ENCODE measurements around the gene FIG4. TPM values are rescaled to one million over a fixed set of nuclear protein-coding genes. Genes with fewer than 3 reads are reported as not detected.
"Not testable (repeated sequence)": the region's sequence is repeated elsewhere in the genome, so short reads cannot be mapped to it uniquely, and the experiment has no call there.

FIG4 gene
- total RNA-seq, 4 donors from 2014 or later, result 7.9 to 17.5 (median 11.7) TPM

DNA sequence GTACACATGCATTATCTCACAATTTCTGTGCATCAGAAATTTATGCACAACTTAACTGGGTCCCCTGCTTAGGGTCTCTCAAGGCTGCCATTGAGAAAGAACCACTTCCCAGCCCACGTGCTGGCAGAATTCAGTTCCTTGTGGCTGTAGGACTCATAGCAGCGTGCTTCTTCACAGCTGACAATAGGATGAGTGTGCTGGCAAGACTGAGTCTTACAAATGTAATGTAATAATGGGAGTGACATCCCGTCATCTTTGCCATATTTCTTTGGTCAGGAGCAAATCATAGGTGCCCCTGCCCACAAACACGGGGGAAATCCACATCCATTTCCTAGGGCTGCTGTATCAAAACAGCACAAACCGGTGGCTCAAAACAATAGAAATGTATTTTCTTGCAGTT is 77.4 kb downstream of the FIG4 start:
- Histone ChIP-seq H3K9me3 (no peaks in the 10 kb centered on the region), H3K27ac (no peak overlapping the region), H3K36me3 (peaks cover 25% of the 10 kb centered on the region), H3K27me3 (no peaks in the 10 kb centered on the region), H3K4me3 (no peak overlapping the region), H3K4me1 (no peaks in the 10 kb centered on the region)
- WGBS, result 90% methylated on average over 4 of the region's 5 CpGs
- no peak for DNase-seq (ENCODE audit: low spot score in 2 of 2)
- TF ChIP-seq POLR2AphosphoS5 (IDR thresholded peaks at IDR 0.05) (no peak), POLR2A (IDR thresholded peaks at IDR 0.05) (no peak), EP300 (IDR thresholded peaks at IDR 0.05) (no peak)
- TF ChIP-seq, protein P1, sequence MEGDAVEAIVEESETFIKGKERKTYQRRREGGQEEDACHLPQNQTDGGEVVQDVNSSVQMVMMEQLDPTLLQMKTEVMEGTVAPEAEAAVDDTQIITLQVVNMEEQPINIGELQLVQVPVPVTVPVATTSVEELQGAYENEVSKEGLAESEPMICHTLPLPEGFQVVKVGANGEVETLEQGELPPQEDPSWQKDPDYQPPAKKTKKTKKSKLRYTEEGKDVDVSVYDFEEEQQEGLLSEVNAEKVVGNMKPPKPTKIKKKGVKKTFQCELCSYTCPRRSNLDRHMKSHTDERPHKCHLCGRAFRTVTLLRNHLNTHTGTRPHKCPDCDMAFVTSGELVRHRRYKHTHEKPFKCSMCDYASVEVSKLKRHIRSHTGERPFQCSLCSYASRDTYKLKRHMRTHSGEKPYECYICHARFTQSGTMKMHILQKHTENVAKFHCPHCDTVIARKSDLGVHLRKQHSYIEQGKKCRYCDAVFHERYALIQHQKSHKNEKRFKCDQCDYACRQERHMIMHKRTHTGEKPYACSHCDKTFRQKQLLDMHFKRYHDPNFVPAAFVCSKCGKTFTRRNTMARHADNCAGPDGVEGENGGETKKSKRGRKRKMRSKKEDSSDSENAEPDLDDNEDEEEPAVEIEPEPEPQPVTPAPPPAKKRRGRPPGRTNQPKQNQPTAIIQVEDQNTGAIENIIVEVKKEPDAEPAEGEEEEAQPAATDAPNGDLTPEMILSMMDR (IDR thresholded peaks at IDR 0.05), result no peak

DNA sequence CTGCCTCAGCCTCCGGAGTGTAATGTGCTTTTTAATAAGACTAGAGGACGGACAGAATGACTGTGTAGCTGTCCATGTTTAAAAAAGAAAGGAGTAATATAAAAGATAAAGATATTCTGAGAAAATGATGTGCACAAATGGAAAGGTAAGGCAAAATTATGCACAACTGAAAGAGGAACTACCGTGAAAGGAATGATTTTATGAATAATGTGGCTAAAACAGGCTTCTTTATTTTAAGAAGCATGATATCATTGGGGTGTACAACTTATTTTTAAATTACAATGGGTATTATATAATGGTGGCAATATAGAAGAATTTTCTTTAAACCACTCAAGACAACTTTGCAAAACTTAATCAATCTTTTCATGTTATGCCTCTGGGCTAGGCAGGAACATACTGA is 78.1 kb downstream of the FIG4 start:
- Histone ChIP-seq H3K4me3 (no peak overlapping the region), H3K4me1 (no peaks in the 10 kb centered on the region), H3K27me3 (no peaks in the 10 kb centered on the region), H3K9me3 (no peaks in the 10 kb centered on the region), H3K27ac (no peak overlapping the region), H3K36me3 (peaks cover 25% of the 10 kb centered on the region)
- TF ChIP-seq EP300 (IDR thresholded peaks at IDR 0.05) (no peak), POLR2AphosphoS5 (IDR thresholded peaks at IDR 0.05) (no peak), POLR2A (IDR thresholded peaks at IDR 0.05) (no peak)
- TF ChIP-seq, protein P1 (IDR thresholded peaks at IDR 0.05), result no peak
- WGBS, result 86% methylated on average over 3 of the region's 3 CpGs
- no peak for DNase-seq (ENCODE audit: low spot score in 2 of 2)

DNA sequence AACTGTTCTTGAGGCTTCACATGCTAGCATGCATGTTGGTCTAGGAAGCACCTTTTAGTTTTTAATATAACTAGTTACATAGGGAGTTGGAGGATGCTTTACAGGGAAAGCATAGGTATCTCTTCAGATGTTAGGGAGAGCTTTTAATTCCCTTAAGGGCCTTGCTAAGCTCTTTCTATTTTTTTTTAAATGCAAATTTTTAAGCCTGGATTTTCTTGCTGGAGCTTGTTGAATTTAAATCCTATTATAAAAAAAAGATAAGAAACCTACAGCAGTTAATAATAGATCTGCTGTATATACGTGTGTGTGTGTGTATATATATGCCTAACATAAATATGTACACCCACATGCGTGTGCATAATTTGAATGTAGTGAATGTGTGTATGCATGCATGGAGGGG is 79.0 kb downstream of the FIG4 start:
- DNase-seq (ENCODE audit: low spot score in 2 of 2), result no peak
- no peaks in the 10 kb centered on the region for H3K4me1 ChIP-seq
- no peak overlapping the region for H3K4me3 ChIP-seq
- no peak overlapping the region for H3K27ac ChIP-seq
- no peaks in the 10 kb centered on the region for H3K9me3 ChIP-seq
- peaks cover 25% of the 10 kb centered on the region for H3K36me3 ChIP-seq
- TF ChIP-seq POLR2AphosphoS5 (IDR thresholded peaks at IDR 0.05) (no peak), POLR2A (IDR thresholded peaks at IDR 0.05) (no peak), EP300 (IDR thresholded peaks at IDR 0.05) (no peak)
- TF ChIP-seq, protein P1 (IDR thresholded peaks at IDR 0.05), result no peak
- no peaks in the 10 kb centered on the region for H3K27me3 ChIP-seq
- 56% methylated on average over 2 of the region's 2 CpGs for WGBS

DNA sequence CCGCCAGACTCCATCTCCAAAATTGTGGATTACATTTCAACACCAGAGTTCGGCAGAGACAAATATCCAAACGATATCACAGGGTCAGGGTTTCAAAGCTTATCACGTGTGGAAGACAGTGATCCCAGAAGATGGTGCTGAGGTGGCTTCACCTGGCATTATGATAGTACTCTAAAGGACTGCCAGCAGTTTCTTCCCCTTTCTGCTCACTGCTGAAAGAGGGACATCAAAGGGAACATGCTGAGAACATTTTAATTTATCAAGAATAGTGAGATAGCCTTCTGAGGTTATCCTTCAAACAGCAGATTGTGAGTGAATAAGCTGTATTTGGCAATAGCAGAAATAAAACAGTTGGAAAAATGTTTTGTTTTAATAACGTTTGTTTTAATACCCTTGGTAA is 79.7 kb downstream of the FIG4 start:
- Histone ChIP-seq H3K4me3 (no peak overlapping the region), H3K4me1 (no peaks in the 10 kb centered on the region), H3K9me3 (no peaks in the 10 kb centered on the region), H3K36me3 (peaks cover 21% of the 10 kb centered on the region), H3K27ac (no peak overlapping the region), H3K27me3 (no peaks in the 10 kb centered on the region)
- DNase-seq (ENCODE audit: low spot score in 2 of 2), result no peak
- TF ChIP-seq POLR2AphosphoS5 (IDR thresholded peaks at IDR 0.05) (no peak), POLR2A (IDR thresholded peaks at IDR 0.05) (no peak), EP300 (IDR thresholded peaks at IDR 0.05) (no peak)
- TF ChIP-seq, protein P1 (IDR thresholded peaks at IDR 0.05), result no peak
- 74% methylated on average over 5 of the region's 5 CpGs for WGBS

DNA sequence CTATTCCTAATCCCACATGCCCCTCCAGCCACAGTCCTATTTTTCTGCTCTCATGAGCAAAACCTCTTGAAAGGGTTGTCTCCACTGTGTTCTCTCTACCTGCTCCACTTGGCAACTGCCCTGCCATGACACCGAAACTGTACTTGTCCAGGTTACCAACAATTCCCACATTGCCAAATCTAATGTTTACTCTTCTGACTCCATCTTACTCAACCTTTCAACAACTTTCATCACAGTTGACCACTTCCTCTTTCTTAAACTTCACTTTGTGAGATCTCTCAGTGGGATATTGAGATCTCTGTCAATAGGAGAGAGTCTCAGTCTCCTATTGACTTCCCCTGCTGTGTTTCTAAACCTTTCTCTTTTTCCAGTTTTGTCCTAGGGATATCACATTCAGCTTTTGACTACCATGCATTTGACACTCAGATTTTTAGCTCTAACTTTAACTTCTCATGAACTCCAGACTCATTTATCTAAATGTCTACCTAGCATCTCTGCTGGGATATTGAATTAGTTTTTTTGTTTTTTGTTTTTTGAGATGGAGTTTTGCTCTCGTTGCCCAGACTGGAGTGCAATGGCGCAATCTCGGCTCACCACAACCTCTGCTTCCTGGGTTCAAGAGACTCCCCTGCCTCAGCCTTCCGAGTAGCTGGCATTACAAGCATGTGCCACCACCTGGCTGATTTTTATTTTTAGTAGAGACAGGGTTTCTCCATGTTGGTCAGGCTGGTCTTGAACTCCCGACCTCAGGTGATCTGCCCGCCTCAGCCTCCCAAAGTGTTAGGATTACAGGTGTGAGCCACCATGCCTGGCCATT is 81.1 kb downstream of the FIG4 start:
- H3K4me3 ChIP-seq; H3K27me3 ChIP-seq; DNase-seq (ENCODE audit: low spot score in 2 of 2); H3K27ac ChIP-seq; H3K4me1 ChIP-seq; H3K9me3 ChIP-seq: not testable (repeated sequence)
- WGBS, result 94% methylated on average over 7 of the region's 7 CpGs
- H3K36me3 ChIP-seq, result peaks cover 16% of the 10 kb centered on the region
